ENCODE data around the gene NDC80.

GRCh38 chr18:2564373-2564772 lies 7.0 kb upstream of the NDC80 start:
- TF ChIP-seq CTCF (optimal IDR thresholded peaks at IDR 0.05 in 1 of 3, IDR thresholded peaks at IDR 0.05 in 1 of 3, conservative IDR thresholded peaks at IDR 0.05 in 1 of 3; ENCODE audit: extremely low read depth in 1 of 3, insufficient read depth in 2 of 3, low read length in 3 of 3) (no peak), EZH2 (IDR thresholded peaks at IDR 0.05; ENCODE audit: low read length) (no peak)

Measured in keratinocyte (primary cell).